GM23338 (cell line): ENCODE measurements around the gene SON. TPM values are rescaled to one million over a fixed set of nuclear protein-coding genes. Genes with fewer than 3 reads are reported as not detected.
"Not testable (repeated sequence)": the region's sequence is repeated elsewhere in the genome, so short reads cannot be mapped to it uniquely, and the experiment has no call there.

ENCODE experiments used
- ATAC-seq: fragments of 200-7000 bp; cut with Tn5 transposase; 3 replicates; pipeline ENCODE4 v1.9.1; 2020
- DNase-seq: peaks from one replicate; pipeline ENCODE4 v3.0.0-alpha.2; 2015; ENCODE audit warnings: low spot score
- H2AFZ ChIP-seq: fragments of 200-600 bp; sonication (generic); 2 replicates; pipeline ENCODE4 v1.8.0; 2016; ENCODE audit warnings: antibody characterized with exemption, mild to moderate bottlenecking, moderate library complexity
- H3F3A ChIP-seq: fragments of 200-600 bp; sonication (generic); replicated peaks from 2 replicates; pipeline ENCODE4 v1.8.0; 2017; ENCODE audit warnings: antibody characterized with exemption, mixed run types, low read depth
- H3K27ac ChIP-seq: fragments of 200-600 bp; sonication (generic); 2 replicates; pipeline ENCODE4 v1.6.1; 2016; ENCODE audit warnings: low read depth
- H3K27me3 ChIP-seq: fragments of 200-600 bp; sonication (generic); 2 replicates; pipeline ENCODE4 v1.8.0; 2016; ENCODE audit warnings: mild to moderate bottlenecking, mixed run types, moderate library complexity; ENCODE audit not compliant: insufficient read depth
- H3K36me3 ChIP-seq: fragments of 200-600 bp; sonication (generic); 2 replicates; pipeline ENCODE4 v1.8.0; 2016; ENCODE audit warnings: mild to moderate bottlenecking; ENCODE audit not compliant: insufficient read depth
- H3K4me1 ChIP-seq: fragments of 200-600 bp; sonication (generic); 2 replicates; pipeline ENCODE4 v1.8.0; 2016; ENCODE audit warnings: mild to moderate bottlenecking, moderate library complexity; ENCODE audit not compliant: insufficient read depth
- H3K4me2 ChIP-seq: fragments of 200-600 bp; sonication (generic); 2 replicates; pipeline ENCODE4 v1.7.1; 2017; ENCODE audit warnings: mixed run types
- H3K4me3 ChIP-seq: fragments of 200-600 bp; sonication (generic); 2 replicates; pipeline ENCODE4 v1.6.1; 2016; ENCODE audit warnings: mixed run types
- H3K79me2 ChIP-seq: fragments of 200-600 bp; sonication (generic); replicated peaks from 2 replicates; pipeline ENCODE4 v1.8.0; 2017; ENCODE audit warnings: mild to moderate bottlenecking; ENCODE audit not compliant: insufficient read depth
- H3K9me2 ChIP-seq: fragments of 200-600 bp; sonication (generic); 2 replicates; pipeline ENCODE4 v1.8.0; 2017; ENCODE audit not compliant: insufficient read depth
- H4K20me1 ChIP-seq: fragments of 200-600 bp; sonication (generic); replicated peaks from 2 replicates; pipeline ENCODE4 v1.8.0; 2017; ENCODE audit warnings: mild to moderate bottlenecking; ENCODE audit not compliant: insufficient read depth
- H3K27ac Mint-ChIP-seq: 2 replicates; pipeline ENCODE4 v1.8.0; 2020; ENCODE audit warnings: inconsistent platforms, mild to moderate bottlenecking, moderate library complexity, mixed read lengths
- H3K27me3 Mint-ChIP-seq: 3 replicates; pipeline ENCODE4 v1.8.0; 2022; ENCODE audit warnings: low read depth, mild to moderate bottlenecking, moderate library complexity, mixed read lengths, inconsistent platforms; ENCODE audit not compliant: insufficient read depth, poor library complexity
- H3K36me3 Mint-ChIP-seq: 3 replicates; pipeline ENCODE4 v1.8.0; 2021; ENCODE audit warnings: low read depth, mild to moderate bottlenecking, inconsistent platforms, moderate library complexity, mixed read lengths
- H3K4me1 Mint-ChIP-seq: 3 replicates; pipeline ENCODE4 v1.8.0; 2020; ENCODE audit warnings: mild to moderate bottlenecking, inconsistent platforms, mixed read lengths
- H3K4me3 Mint-ChIP-seq: 3 replicates; pipeline ENCODE4 v1.8.0; 2021; ENCODE audit warnings: moderate library complexity, mild to moderate bottlenecking, inconsistent platforms, mixed read lengths
- H3K9me3 Mint-ChIP-seq: 3 replicates; pipeline ENCODE4 v1.8.0; 2020; ENCODE audit warnings: moderate library complexity, mild to moderate bottlenecking, inconsistent platforms, mixed read lengths
- CREB1 ChIP-seq: fragments of 250-450 bp; sonication (Bioruptor Pico); IDR thresholded peaks from 2 replicates; pipeline ENCODE4 v1.5.0; 2020; ENCODE audit warnings: low read depth, mild to moderate bottlenecking, moderate library complexity
- CTCF ChIP-seq, 2 experiments: fragments of 200-600 bp in 1 of 2; sonication (generic) in 1 of 2; conservative IDR thresholded peaks; 2 replicates each; pipeline versions ENCODE4 v1.5.1 to v1.6.1; 2016 to 2017; ENCODE audit warnings: antibody characterized with exemption in 2 of 2, low read depth in 2 of 2, mild to moderate bottlenecking in 2 of 2, moderate library complexity in 1 of 2
- EZH2 ChIP-seq: fragments of 200-600 bp; sonication (generic); IDR thresholded peaks from one replicate; pipeline ENCODE4 v1.8.0; 2017; ENCODE audit warnings: antibody characterized with exemption, mild to moderate bottlenecking, low read depth; ENCODE audit not compliant: unreplicated experiment
- POLR2AphosphoS5 ChIP-seq: IDR thresholded peaks from 2 replicates; pipeline ENCODE4 v1.6.1; 2016; ENCODE audit warnings: antibody characterized with exemption, low read depth
- STAT1 ChIP-seq: IDR thresholded peaks from one replicate; pipeline ENCODE4 v1.6.1; 2016; ENCODE audit warnings: antibody characterized with exemption; ENCODE audit not compliant: unreplicated experiment
- ZNF331 ChIP-seq: fragments of 250-450 bp; sonication (Bioruptor Pico); IDR thresholded peaks from 2 replicates; pipeline ENCODE4 v1.5.0; 2020; ENCODE audit warnings: low read depth, mild to moderate bottlenecking, moderate library complexity
- polyA plus RNA-seq: library from polyadenylated mRNA; unstranded; fragments of >200 nt; fragmentation: Nextera tagmentation; extraction: Ambion mirVana; gene quantifications from 2 replicates; pipeline ENCODE4 v1.2.1, GENCODE V29; 2016
- total RNA-seq: library from RNA; depleted of rRNA; stranded (reverse); fragments of >200 nt; shearing (Covaris generic); gene quantifications from 2 replicates; pipeline ENCODE4 v1.2.3, GENCODE V29; 2014
- TF ChIP-seq, protein P1 (sequence below): fragments of 250-450 bp; sonication (Bioruptor Pico); IDR thresholded peaks from 2 replicates; pipeline ENCODE4 v1.5.0; 2020; ENCODE audit warnings: mild to moderate bottlenecking, moderate library complexity

SON gene
- total and polyA plus RNA-seq, 2 experiments from 2014 or later = 361 to 1,421 TPM

DNA sequence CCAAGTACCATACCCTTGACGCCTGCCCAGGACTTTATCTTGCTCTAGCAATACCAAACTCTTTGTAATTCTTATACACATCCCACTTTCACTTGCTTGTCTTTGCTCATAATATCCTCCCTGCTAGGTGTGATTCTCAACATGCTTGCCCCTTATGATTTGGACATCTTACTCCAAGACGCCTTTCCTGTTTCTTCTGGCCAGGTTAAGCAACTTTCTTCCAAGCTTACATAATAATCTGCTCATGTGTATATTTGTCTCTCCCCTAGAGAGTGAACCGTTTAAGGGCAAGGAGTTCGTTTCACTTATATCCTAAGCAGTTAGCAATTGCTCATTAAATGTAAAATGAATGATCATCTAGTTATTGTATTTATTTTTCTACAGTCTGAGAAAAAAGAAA lies 76.9 kb downstream of the SON start:
- no peak for ATAC-seq
- Histone ChIP-seq H3K9me2 (no peaks in the 10 kb centered on the region), H3K27ac (no peak overlapping the region), H3K4me3 (no peak overlapping the region), H3K4me2 (no peak overlapping the region), H3K79me2 (no peaks in the 10 kb centered on the region), H3K27me3 (no peaks in the 10 kb centered on the region), H3F3A (no peaks in the 10 kb centered on the region), H4K20me1 (no peaks in the 10 kb centered on the region), H2AFZ (no peak overlapping the region), H3K4me1 (peaks cover 13% of the 10 kb centered on the region; the same call in 1 of the 2 replicates), H3K36me3 (no peaks in the 10 kb centered on the region)
- Mint-ChIP-seq H3K4me1 (peaks cover 16% of the 10 kb centered on the region), H3K36me3 (peaks cover 22% of the 10 kb centered on the region), H3K27ac (no peak overlapping the region), H3K9me3 (no peaks in the 10 kb centered on the region; the same call in 2 of the 3 replicates), H3K27me3 (peaks cover 2% of the 10 kb centered on the region), H3K4me3 (no peak overlapping the region)
- TF ChIP-seq, protein P1, sequence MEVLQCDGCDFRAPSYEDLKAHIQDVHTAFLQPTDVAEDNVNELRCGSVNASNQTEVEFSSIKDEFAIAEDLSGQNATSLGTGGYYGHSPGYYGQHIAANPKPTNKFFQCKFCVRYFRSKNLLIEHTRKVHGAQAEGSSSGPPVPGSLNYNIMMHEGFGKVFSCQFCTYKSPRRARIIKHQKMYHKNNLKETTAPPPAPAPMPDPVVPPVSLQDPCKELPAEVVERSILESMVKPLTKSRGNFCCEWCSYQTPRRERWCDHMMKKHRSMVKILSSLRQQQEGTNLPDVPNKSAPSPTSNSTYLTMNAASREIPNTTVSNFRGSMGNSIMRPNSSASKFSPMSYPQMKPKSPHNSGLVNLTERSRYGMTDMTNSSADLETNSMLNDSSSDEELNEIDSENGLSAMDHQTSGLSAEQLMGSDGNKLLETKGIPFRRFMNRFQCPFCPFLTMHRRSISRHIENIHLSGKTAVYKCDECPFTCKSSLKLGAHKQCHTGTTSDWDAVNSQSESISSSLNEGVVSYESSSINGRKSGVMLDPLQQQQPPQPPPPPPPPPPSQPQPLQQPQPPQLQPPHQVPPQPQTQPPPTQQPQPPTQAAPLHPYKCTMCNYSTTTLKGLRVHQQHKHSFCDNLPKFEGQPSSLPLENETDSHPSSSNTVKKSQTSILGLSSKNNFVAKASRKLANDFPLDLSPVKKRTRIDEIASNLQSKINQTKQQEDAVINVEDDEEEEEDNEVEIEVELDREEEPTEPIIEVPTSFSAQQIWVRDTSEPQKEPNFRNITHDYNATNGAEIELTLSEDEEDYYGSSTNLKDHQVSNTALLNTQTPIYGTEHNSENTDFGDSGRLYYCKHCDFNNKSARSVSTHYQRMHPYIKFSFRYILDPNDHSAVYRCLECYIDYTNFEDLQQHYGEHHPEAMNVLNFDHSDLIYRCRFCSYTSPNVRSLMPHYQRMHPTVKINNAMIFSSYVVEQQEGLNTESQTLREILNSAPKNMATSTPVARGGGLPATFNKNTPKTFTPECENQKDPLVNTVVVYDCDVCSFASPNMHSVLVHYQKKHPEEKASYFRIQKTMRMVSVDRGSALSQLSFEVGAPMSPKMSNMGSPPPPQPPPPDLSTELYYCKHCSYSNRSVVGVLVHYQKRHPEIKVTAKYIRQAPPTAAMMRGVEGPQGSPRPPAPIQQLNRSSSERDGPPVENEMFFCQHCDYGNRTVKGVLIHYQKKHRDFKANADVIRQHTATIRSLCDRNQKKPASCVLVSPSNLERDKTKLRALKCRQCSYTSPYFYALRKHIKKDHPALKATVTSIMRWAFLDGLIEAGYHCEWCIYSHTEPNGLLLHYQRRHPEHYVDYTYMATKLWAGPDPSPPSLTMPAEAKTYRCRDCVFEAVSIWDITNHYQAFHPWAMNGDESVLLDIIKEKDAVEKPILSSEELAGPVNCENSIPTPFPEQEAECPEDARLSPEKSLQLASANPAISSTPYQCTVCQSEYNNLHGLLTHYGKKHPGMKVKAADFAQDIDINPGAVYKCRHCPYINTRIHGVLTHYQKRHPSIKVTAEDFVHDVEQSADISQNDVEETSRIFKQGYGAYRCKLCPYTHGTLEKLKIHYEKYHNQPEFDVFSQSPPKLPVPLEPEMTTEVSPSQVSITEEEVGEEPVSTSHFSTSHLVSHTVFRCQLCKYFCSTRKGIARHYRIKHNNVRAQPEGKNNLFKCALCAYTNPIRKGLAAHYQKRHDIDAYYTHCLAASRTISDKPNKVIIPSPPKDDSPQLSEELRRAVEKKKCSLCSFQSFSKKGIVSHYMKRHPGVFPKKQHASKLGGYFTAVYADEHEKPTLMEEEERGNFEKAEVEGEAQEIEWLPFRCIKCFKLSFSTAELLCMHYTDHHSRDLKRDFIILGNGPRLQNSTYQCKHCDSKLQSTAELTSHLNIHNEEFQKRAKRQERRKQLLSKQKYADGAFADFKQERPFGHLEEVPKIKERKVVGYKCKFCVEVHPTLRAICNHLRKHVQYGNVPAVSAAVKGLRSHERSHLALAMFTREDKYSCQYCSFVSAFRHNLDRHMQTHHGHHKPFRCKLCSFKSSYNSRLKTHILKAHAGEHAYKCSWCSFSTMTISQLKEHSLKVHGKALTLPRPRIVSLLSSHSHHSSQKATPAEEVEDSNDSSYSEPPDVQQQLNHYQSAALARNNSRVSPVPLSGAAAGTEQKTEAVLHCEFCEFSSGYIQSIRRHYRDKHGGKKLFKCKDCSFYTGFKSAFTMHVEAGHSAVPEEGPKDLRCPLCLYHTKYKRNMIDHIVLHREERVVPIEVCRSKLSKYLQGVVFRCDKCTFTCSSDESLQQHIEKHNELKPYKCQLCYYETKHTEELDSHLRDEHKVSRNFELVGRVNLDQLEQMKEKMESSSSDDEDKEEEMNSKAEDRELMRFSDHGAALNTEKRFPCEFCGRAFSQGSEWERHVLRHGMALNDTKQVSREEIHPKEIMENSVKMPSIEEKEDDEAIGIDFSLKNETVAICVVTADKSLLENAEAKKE = no peak
- TF ChIP-seq CTCF (conservative IDR thresholded peaks at IDR 0.05; ENCODE audit: low read depth in 2 of 2) (no peak), POLR2AphosphoS5 (no peak), EZH2 (no peak)
- no peak for DNase-seq

DNA sequence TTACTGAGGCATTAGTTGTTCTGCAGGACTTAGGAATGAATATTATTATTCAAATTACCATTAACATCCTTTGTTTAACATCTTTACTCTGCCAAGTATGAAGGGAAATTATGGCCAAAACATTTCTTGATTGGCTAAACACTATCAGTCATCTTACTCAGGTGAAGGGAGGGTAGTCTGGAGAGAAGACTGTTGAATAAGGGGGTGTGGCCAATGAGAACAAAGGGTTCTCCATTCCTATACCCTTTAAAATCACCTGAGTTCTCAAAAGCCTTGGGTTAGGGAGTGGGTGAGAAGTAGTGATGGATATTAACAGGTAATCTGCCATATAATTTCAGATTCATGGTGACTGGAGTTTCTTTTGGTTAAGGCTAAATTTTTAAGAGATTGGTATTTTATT lies 79.4 kb downstream of the SON start:
- peaks cover 23% of the 10 kb centered on the region for H3K36me3 Mint-ChIP-seq
- Histone ChIP-seq H3K4me3 (no peak overlapping the region), H3K9me2 (no peaks in the 10 kb centered on the region), H3F3A (no peaks in the 10 kb centered on the region), H3K27ac (no peak overlapping the region), H4K20me1 (no peaks in the 10 kb centered on the region), H2AFZ (no peak overlapping the region), H3K79me2 (no peaks in the 10 kb centered on the region), H3K4me1 (peaks cover 13% of the 10 kb centered on the region; the same call in 1 of the 2 replicates), H3K36me3 (no peaks in the 10 kb centered on the region), H3K4me2 (no peak overlapping the region), H3K27me3 (no peaks in the 10 kb centered on the region)
- no peak for TF ChIP-seq STAT1
- no peak for TF ChIP-seq CREB1 (CRISPR knock-in tag)
- TF ChIP-seq ZNF331 (CRISPR knock-in tag) = no peak
- no peaks in the 10 kb centered on the region for H3K27me3 Mint-ChIP-seq
- H3K4me3 Mint-ChIP-seq = no peak overlapping the region
- no peak overlapping the region; the same call in 1 of the 2 replicates for H3K27ac Mint-ChIP-seq
- DNase-seq = peak; percentile 65
- no peaks in the 10 kb centered on the region for H3K9me3 Mint-ChIP-seq
- ATAC-seq = peak; percentile 89
- peaks cover 16% of the 10 kb centered on the region for H3K4me1 Mint-ChIP-seq

DNA sequence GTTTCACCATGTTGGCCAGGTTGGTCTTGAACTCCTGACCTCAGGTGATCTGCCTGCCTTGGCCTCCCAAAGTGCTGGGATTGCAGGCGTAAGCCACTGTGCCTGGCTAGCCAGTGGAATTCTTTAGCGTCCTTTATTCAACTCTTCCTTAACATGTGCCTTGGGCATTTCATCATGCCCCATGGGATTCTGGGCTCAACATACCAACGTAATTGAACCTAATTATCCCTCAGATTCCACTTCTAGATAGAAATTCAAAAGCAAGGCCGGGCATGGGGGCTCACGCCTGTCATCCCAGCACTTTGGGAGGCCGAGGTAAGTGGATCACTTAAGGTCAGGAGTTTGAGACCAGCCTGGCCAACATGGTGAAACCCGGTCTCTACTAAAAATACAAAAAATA lies 83.3 kb downstream of the SON start:
- H3K27me3 ChIP-seq = not testable (repeated sequence)

More for the DNA sequence above, 83.3 kb downstream of the SON start:
- H2AFZ ChIP-seq, H3K4me3 Mint-ChIP-seq, ATAC-seq, H3K4me1 ChIP-seq, H3K4me2 ChIP-seq, H3K9me3 Mint-ChIP-seq, H3K27me3 Mint-ChIP-seq, H3K36me3 ChIP-seq, H3K79me2 ChIP-seq, H3F3A ChIP-seq, H3K9me2 ChIP-seq, H4K20me1 ChIP-seq, H3K4me3 ChIP-seq, H3K27ac ChIP-seq, H3K27ac Mint-ChIP-seq, DNase-seq: not testable (repeated sequence)
- Mint-ChIP-seq H3K36me3 (peaks cover 24% of the 10 kb centered on the region), H3K4me1 (peaks cover 15% of the 10 kb centered on the region; the same call in 2 of the 3 replicates)
